NCI-H524 (cell line): Measurements from ENCODE around the gene EDC3.
"Not testable (repeated sequence)": the region's sequence is repeated elsewhere in the genome, so short reads cannot be mapped to it uniquely, and the experiment has no call there.

ENCODE experiments used
- DNase-seq, 2 experiments: peaks; one replicate each; lab custom pipeline; 2025; lab: John Stamatoyannopoulos, UW

Gene EDC3

GRCh38 chr15:74651242-74651741, 44.5 kb downstream of the EDC3 start:
- DNase-seq = no peak

- DNase-seq = no peak
Measured at GRCh38 chr15:74648051-74648842, 47.6 kb downstream of the EDC3 start.

GRCh38 chr15:74646480-74646879, 49.3 kb downstream of the EDC3 start:
- DNase-seq = no peak

- DNase-seq = no peak
Measured at GRCh38 chr15:74643665-74644204, 52.1 kb downstream of the EDC3 start.

- DNase-seq = no peak
Measured at GRCh38 chr15:74642734-74643664, 52.8 kb downstream of the EDC3 start.

GRCh38 chr15:74642348-74642733, 53.5 kb downstream of the EDC3 start:
- no peak for DNase-seq

GRCh38 chr15:74641151-74641550, 54.7 kb downstream of the EDC3 start:
- no peak for DNase-seq

- DNase-seq = no peak
Measured at GRCh38 chr15:74636984-74637383, 58.8 kb downstream of the EDC3 start.

- peak; percentile 61 to 78 for DNase-seq
Measured at GRCh38 chr15:74635228-74635627, 60.6 kb downstream of the EDC3 start.

- DNase-seq = no peak
Measured at GRCh38 chr15:74633781-74634180, 62.0 kb downstream of the EDC3 start.

- no peak for DNase-seq
Measured at GRCh38 chr15:74632601-74633000, 63.2 kb downstream of the EDC3 start.

GRCh38 chr15:74631935-74632560, 63.8 kb downstream of the EDC3 start:
- peak; percentile 32 to 68 for DNase-seq

GRCh38 chr15:74631408-74631807, 64.4 kb downstream of the EDC3 start:
- peak; percentile 31 to 84 for DNase-seq

- no peak for DNase-seq
Measured at GRCh38 chr15:74631087-74631385, 64.8 kb downstream of the EDC3 start.

- peak in 1 of 2 experiments; percentile 46 for DNase-seq
Measured at GRCh38 chr15:74630284-74631086, 65.3 kb downstream of the EDC3 start.

GRCh38 chr15:74629696-74630095, 66.1 kb downstream of the EDC3 start:
- not testable (repeated sequence) for DNase-seq

- no peak for DNase-seq
Measured at GRCh38 chr15:74628949-74629348, 66.9 kb downstream of the EDC3 start.

GRCh38 chr15:74628199-74628598, 67.6 kb downstream of the EDC3 start:
- no peak for DNase-seq

- DNase-seq = no peak
Measured at GRCh38 chr15:74627766-74628165, 68.1 kb downstream of the EDC3 start.

- no peak for DNase-seq
Measured at GRCh38 chr15:74626752-74627692, 68.8 kb downstream of the EDC3 start.
